Stimulated activated CD8-positive, alpha-beta memory T cell treated with anti-CD3 and anti-CD28 coated beads, Interleukin-15, amount 100 ng/mL, for 4 hours (primary cell): Measurements from ENCODE around the gene DMPK.
"Not testable (repeated sequence)": the region's sequence is repeated elsewhere in the genome, so short reads cannot be mapped to it uniquely, and the experiment has no call there.

Experiments used
- DNase-seq, 2 donors: peaks; one replicate each; pipeline ENCODE4 v3.0.0-alpha.2; 2020; ENCODE audit warnings: low read depth in 2 of 2

The DMPK gene

GRCh38 chr19:45815481-45816216 is 33.4 kb upstream of the DMPK start:
- no peak for DNase-seq

GRCh38 chr19:45814851-45815480 is 32.7 kb upstream of the DMPK start, which contains the start of gene RSPH6A:
Gene RSPH6A (minus strand): TSS chr19:45815308. CDS start chr19:45815176, 132 bp downstream.
- DNase-seq = no peak

GRCh38 chr19:45814166-45814780 is 32.0 kb upstream of the DMPK start:
- no peak for DNase-seq

GRCh38 chr19:45812297-45812696 is 30.0 kb upstream of the DMPK start:
- no peak for DNase-seq

GRCh38 chr19:45809643-45810159 is 27.4 kb upstream of the DMPK start:
- DNase-seq = no peak

- DNase-seq = no peak
Measured at GRCh38 chr19:45805719-45806118, 23.4 kb upstream of the DMPK start.

GRCh38 chr19:45804959-45805230 is 22.6 kb upstream of the DMPK start:
- DNase-seq = no peak

GRCh38 chr19:45804140-45804958 is 22.1 kb upstream of the DMPK start:
- DNase-seq = no peak

GRCh38 chr19:45801603-45802175 is 19.4 kb upstream of the DMPK start:
- no peak for DNase-seq

- no peak for DNase-seq
Measured at GRCh38 chr19:45800070-45800553, 17.8 kb upstream of the DMPK start.

GRCh38 chr19:45799541-45799940 is 17.3 kb upstream of the DMPK start:
- not testable (repeated sequence) for DNase-seq

GRCh38 chr19:45798995-45799517 is 16.8 kb upstream of the DMPK start:
- peak; percentile 19 to 39 for DNase-seq

GRCh38 chr19:45794627-45795026 is 12.3 kb upstream of the DMPK start:
- DNase-seq = no peak

- no peak for DNase-seq
Measured at GRCh38 chr19:45793876-45794275, 11.6 kb upstream of the DMPK start.

- DNase-seq = no peak
Measured at GRCh38 chr19:45793178-45793564, 10.9 kb upstream of the DMPK start.

- peak; percentile 99 for DNase-seq
Measured at GRCh38 chr19:45792470-45793177, 10.3 kb upstream of the DMPK start, which contains the start of gene DMWD. Gene DMWD (minus strand): TSS chr19:45792845. CDS start chr19:45792756, 89 bp downstream.

- DNase-seq = no peak
Measured at GRCh38 chr19:45791744-45792469, 9.6 kb upstream of the DMPK start.

- DNase-seq = no peak
Measured at GRCh38 chr19:45790942-45791341, 8.7 kb upstream of the DMPK start.

GRCh38 chr19:45789035-45789786 is 6.9 kb upstream of the DMPK start:
- DNase-seq = no peak
